ENCODE results near the gene APBA1.

DNA sequence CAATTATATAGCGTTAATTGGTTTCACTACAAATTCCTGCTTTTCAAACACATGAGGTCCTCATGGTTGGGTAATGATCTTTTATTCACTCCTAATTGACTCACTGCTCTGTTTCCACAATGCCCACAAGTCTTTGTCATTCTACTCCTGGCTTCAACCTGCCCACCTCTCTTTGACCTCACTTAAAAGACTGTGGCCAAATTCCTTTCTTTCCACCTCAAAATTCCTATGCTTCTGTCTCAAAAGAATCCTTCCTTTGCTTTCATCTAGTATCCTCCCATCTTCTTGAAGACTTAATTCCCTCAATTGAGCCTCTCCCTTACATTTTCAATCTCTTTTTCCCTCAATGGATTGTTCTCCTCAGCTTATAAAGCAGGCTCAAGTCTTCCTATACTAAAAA, 4.9 kb downstream of the APBA1 start:
- no peak for TF ChIP-seq FOS (IDR thresholded peaks at IDR 0.05; ENCODE audit: extremely low read depth, insufficient read length)
- TF ChIP-seq CUX1 (CRISPR knock-in tag; IDR thresholded peaks at IDR 0.05), result no peak
- TF ChIP-seq EZH2 (IDR thresholded peaks at IDR 0.05; ENCODE audit: borderline replicate concordance, low read depth, low read length), result no peak
- no peak for TF ChIP-seq KDM1A (IDR thresholded peaks at IDR 0.05)
- TF ChIP-seq MTA2 (IDR thresholded peaks at IDR 0.05; ENCODE audit: low read depth), result no peak
- TF ChIP-seq, protein P1, sequence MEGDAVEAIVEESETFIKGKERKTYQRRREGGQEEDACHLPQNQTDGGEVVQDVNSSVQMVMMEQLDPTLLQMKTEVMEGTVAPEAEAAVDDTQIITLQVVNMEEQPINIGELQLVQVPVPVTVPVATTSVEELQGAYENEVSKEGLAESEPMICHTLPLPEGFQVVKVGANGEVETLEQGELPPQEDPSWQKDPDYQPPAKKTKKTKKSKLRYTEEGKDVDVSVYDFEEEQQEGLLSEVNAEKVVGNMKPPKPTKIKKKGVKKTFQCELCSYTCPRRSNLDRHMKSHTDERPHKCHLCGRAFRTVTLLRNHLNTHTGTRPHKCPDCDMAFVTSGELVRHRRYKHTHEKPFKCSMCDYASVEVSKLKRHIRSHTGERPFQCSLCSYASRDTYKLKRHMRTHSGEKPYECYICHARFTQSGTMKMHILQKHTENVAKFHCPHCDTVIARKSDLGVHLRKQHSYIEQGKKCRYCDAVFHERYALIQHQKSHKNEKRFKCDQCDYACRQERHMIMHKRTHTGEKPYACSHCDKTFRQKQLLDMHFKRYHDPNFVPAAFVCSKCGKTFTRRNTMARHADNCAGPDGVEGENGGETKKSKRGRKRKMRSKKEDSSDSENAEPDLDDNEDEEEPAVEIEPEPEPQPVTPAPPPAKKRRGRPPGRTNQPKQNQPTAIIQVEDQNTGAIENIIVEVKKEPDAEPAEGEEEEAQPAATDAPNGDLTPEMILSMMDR (IDR thresholded peaks at IDR 0.05 in 2 of 3, conservative IDR thresholded peaks at IDR 0.05 in 1 of 3; ENCODE audit: insufficient read depth in 2 of 3, low read depth in 1 of 3, low read length in 3 of 3), result no peak
- no peak for TF ChIP-seq ZNF717 (CRISPR knock-in tag; IDR thresholded peaks at IDR 0.05)
- no peak for TF ChIP-seq ZNF699 (CRISPR knock-in tag; IDR thresholded peaks at IDR 0.05; ENCODE audit: insufficient replicate concordance)
- no peak for TF ChIP-seq CBFA2T2 (conservative IDR thresholded peaks at IDR 0.05)
- no peak for TF ChIP-seq HNRNPK (IDR thresholded peaks at IDR 0.05; ENCODE audit: low read depth, low read length, poor library complexity, severe bottlenecking)
- no peak for TF ChIP-seq ZNF318 (IDR thresholded peaks at IDR 0.05; ENCODE audit: borderline replicate concordance in 1 of 2, low read depth in 1 of 2)
